Measurements from ENCODE around the gene BMERB1.

BMERB1 gene

GRCh38 chr16:15509593-15510535 is 75.5 kb downstream of the BMERB1 start:
- TF ChIP-seq, protein P1, sequence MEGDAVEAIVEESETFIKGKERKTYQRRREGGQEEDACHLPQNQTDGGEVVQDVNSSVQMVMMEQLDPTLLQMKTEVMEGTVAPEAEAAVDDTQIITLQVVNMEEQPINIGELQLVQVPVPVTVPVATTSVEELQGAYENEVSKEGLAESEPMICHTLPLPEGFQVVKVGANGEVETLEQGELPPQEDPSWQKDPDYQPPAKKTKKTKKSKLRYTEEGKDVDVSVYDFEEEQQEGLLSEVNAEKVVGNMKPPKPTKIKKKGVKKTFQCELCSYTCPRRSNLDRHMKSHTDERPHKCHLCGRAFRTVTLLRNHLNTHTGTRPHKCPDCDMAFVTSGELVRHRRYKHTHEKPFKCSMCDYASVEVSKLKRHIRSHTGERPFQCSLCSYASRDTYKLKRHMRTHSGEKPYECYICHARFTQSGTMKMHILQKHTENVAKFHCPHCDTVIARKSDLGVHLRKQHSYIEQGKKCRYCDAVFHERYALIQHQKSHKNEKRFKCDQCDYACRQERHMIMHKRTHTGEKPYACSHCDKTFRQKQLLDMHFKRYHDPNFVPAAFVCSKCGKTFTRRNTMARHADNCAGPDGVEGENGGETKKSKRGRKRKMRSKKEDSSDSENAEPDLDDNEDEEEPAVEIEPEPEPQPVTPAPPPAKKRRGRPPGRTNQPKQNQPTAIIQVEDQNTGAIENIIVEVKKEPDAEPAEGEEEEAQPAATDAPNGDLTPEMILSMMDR (IDR thresholded peaks at IDR 0.05) = no peak

DNA sequence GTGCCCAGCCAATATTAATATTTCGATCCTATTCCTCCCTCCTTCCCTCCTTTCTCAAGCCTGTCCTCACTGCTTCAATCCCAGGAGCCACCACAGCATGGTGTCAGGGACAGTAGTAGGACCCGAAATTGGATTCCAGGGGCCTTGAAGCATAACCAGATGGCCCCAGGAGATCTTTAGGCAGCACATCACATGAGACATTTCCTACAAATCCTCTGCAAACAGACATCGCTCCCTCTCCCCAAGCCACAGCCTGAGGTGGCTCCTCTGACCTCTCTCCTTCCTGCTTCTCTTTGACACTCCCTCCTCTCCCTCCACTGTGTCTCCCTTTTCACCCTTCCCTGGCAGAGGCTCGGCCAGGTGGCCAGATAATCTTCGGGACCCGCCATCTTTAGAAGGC is 76.6 kb downstream of the BMERB1 start:
- TF ChIP-seq, protein P1 (IDR thresholded peaks at IDR 0.05) = no peak

GRCh38 chr16:15511759-15512487 is 77.5 kb downstream of the BMERB1 start:
- TF ChIP-seq, protein P1 (IDR thresholded peaks at IDR 0.05) = no peak

GRCh38 chr16:15513156-15513555 is 78.8 kb downstream of the BMERB1 start:
- TF ChIP-seq, protein P1 (IDR thresholded peaks at IDR 0.05) = no peak

DNA sequence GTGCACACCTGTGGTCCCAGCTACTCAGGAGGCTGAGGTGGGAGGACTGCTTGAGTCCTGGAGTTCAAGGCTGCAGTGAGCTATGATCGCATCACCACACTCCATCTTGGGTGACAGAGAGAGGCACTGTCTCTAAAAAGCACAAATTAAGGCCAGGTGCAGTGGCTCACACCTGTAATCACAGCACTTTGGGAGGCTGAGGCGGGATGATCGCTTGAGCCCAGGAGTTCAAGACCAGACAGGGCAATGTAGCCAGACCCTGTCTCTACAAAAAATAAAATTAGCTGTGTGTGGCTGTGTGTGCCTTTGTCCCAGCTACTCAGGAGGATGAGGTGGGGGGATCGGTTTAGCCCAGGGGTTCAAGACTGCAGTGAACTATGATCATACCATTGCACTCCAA is 81.6 kb downstream of the BMERB1 start:
- TF ChIP-seq, protein P1 (IDR thresholded peaks at IDR 0.05) = no peak

DNA sequence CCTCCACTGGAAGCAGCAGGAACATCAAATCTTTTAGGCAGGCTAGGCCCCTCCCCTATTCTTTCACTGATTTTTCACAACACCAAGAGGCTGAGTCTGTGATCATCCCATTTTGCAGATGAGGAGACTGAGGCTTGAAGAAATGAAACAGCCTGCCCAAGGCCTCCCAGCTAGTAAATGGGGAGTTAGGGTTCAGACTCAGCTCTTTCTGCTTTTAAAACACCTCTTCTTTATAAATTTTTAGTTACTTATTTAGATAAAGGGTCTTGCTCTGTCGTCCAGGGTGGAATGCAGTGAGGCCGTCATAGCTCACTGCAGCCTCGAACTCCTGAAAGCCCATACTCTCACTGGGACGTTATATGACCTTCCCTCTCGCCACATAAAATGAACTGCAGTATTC is 82.2 kb downstream of the BMERB1 start:
- TF ChIP-seq, protein P1 (IDR thresholded peaks at IDR 0.05) = no peak

DNA sequence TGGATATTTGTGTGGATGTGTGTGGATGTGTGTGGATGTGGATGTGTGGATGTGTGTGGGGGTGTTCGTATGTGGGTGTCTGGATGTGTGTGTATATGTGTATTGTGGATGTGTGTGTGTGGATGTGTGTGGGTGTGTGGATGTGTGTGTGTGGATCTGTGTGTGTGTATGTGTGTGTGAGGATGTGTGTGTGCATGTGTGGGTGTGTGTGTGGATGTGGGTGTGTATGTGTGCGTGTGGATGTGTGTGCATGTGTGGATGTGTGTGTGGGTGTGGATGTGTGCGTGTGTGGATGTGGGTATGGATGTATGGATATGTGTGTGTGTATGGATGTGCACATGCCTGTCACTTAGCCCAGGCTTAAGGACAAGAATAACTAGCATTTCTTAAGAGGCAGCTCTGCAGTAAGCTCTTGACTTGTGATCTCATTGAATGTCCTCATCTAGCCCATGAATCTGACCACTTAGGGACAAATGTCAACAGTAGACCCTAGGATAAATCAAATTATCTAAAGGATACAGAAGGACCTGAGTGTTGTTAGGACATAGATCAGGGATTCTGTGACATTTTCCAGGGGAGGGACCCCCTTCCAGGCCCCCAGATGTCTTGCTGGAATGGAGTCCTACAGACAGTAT is 83.5 kb downstream of the BMERB1 start:
- TF ChIP-seq, protein P1 (IDR thresholded peaks at IDR 0.05) = no peak
